Measurements from ENCODE around the gene RSPO4.

The RSPO4 gene

DNA sequence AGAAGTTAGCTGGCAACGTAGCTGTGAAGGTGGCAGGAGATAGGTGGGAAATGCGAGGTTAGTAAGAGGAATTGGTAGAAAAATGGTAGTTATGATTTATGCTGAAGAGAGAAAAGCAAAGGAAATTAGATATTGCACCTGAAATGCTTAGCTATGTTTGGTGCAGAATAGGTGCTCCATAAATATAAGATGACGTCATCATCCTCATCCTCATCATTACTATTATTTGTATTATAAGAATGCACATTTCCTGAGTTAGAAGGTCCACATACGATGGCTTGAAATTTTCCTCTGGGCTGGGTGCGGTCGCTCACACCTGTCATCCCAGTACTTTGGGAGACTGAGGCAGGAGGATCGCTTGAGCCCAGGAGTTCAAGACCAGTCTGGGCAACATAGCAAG lies 46.5 kb downstream of the RSPO4 start:
- Histone ChIP-seq H3F3A (ENCODE audit: insufficient read depth) (no peaks in the 10 kb centered on the region), H3K27ac (ENCODE audit: low read depth, low read length) (no peak overlapping the region), H4K20me1 (ENCODE audit: low read depth, low read length) (no peaks in the 10 kb centered on the region), H3K4me3 (ENCODE audit: insufficient read depth, low read length, poor library complexity, severe bottlenecking) (no peak overlapping the region), H3K9me3 (ENCODE audit: insufficient read depth, low read length) (no peaks in the 10 kb centered on the region), H3K4me2 (ENCODE audit: low read depth, low read length, poor library complexity, severe bottlenecking) (no peak overlapping the region), H3K36me3 (ENCODE audit: low read length) (no peaks in the 10 kb centered on the region), H2AFZ (ENCODE audit: low read depth, low read length, severe bottlenecking) (no peak overlapping the region), H3K27me3 (ENCODE audit: low read length) (no peaks in the 10 kb centered on the region), H3K79me2 (ENCODE audit: insufficient read depth, low read length) (no peaks in the 10 kb centered on the region), H3K9ac (ENCODE audit: low read length) (no peak overlapping the region), H3K9me2 (replicated peaks; ENCODE audit: insufficient read depth, low read length) (no peaks in the 10 kb centered on the region)
- TF ChIP-seq, protein P1, sequence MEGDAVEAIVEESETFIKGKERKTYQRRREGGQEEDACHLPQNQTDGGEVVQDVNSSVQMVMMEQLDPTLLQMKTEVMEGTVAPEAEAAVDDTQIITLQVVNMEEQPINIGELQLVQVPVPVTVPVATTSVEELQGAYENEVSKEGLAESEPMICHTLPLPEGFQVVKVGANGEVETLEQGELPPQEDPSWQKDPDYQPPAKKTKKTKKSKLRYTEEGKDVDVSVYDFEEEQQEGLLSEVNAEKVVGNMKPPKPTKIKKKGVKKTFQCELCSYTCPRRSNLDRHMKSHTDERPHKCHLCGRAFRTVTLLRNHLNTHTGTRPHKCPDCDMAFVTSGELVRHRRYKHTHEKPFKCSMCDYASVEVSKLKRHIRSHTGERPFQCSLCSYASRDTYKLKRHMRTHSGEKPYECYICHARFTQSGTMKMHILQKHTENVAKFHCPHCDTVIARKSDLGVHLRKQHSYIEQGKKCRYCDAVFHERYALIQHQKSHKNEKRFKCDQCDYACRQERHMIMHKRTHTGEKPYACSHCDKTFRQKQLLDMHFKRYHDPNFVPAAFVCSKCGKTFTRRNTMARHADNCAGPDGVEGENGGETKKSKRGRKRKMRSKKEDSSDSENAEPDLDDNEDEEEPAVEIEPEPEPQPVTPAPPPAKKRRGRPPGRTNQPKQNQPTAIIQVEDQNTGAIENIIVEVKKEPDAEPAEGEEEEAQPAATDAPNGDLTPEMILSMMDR (IDR thresholded peaks at IDR 0.05; ENCODE audit: insufficient read depth, low read length, poor library complexity, severe bottlenecking) = no peak
- no peak for TF ChIP-seq EZH2phosphoT487 (conservative IDR thresholded peaks at IDR 0.05; ENCODE audit: low read length)

DNA sequence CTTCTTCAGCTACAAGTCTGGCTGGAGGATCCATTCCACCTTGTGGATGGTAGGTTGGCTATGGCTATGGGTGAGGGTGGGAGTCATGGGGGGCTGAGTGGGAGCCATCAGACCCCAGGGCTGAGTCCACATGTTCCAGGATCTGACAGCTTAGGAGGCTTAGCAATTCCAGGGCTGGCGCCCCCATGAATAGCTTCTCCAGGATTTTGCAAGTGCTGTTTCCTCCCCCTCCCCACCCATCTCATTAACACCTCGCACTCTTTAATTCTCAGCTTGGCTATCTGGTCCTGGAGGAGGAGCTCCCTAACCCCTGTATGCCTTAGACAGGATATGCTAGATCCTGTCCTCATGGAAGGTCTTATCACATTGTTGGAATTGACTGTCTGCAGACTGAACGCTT lies 47.0 kb downstream of the RSPO4 start:
- no peaks in the 10 kb centered on the region for H3K27me3 ChIP-seq (ENCODE audit: low read length)
- TF ChIP-seq, protein P1 (IDR thresholded peaks at IDR 0.05; ENCODE audit: insufficient read depth, low read length, poor library complexity, severe bottlenecking) = no peak
- no peak for TF ChIP-seq EZH2phosphoT487 (conservative IDR thresholded peaks at IDR 0.05; ENCODE audit: low read length)

DNA sequence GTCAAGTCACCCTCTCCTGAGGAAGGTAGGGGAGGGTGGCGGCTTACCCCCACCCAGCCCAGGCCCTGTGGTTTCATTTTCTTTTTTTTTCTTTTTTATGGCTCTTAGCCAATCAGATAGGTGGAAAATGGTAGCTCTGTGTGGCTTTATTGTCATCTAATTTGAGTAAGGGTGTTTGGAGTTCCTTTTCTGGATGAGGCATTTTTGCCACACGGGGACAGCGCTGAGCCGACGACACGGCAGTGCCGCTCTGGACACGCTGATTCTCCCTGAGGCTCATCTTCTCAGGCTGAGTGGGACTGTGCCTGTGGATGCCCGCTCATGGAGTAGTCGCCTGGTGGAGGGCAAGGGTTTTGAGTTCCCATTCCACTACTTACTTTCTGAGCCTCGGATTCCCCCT lies 48.4 kb downstream of the RSPO4 start:
- Histone ChIP-seq H3K27ac (ENCODE audit: low read depth, low read length) (no peak overlapping the region), H3F3A (ENCODE audit: insufficient read depth) (no peaks in the 10 kb centered on the region), H3K27me3 (ENCODE audit: low read length) (no peaks in the 10 kb centered on the region), H3K9ac (ENCODE audit: low read length) (no peak overlapping the region), H3K9me3 (ENCODE audit: insufficient read depth, low read length) (no peaks in the 10 kb centered on the region), H2AFZ (ENCODE audit: low read depth, low read length, severe bottlenecking) (no peak overlapping the region), H3K4me2 (ENCODE audit: low read depth, low read length, poor library complexity, severe bottlenecking) (no peak overlapping the region), H3K9me2 (replicated peaks; ENCODE audit: insufficient read depth, low read length) (no peaks in the 10 kb centered on the region), H3K79me2 (ENCODE audit: insufficient read depth, low read length) (no peaks in the 10 kb centered on the region), H3K36me3 (ENCODE audit: low read length) (no peaks in the 10 kb centered on the region), H4K20me1 (ENCODE audit: low read depth, low read length) (no peaks in the 10 kb centered on the region), H3K4me3 (ENCODE audit: insufficient read depth, low read length, poor library complexity, severe bottlenecking) (no peak overlapping the region)
- TF ChIP-seq EZH2phosphoT487 (conservative IDR thresholded peaks at IDR 0.05; ENCODE audit: low read length) = no peak

More for the DNA sequence above, 47.0 kb downstream of the RSPO4 start:
- Histone ChIP-seq H3K36me3 (ENCODE audit: low read length) (no peaks in the 10 kb centered on the region), H3K9me3 (ENCODE audit: insufficient read depth, low read length) (no peaks in the 10 kb centered on the region), H2AFZ (ENCODE audit: low read depth, low read length, severe bottlenecking) (no peak overlapping the region), H3K27ac (ENCODE audit: low read depth, low read length) (no peak overlapping the region), H3K9ac (ENCODE audit: low read length) (no peak overlapping the region), H3K4me3 (ENCODE audit: insufficient read depth, low read length, poor library complexity, severe bottlenecking) (no peak overlapping the region), H3F3A (ENCODE audit: insufficient read depth) (no peaks in the 10 kb centered on the region), H3K79me2 (ENCODE audit: insufficient read depth, low read length) (no peaks in the 10 kb centered on the region), H3K4me2 (ENCODE audit: low read depth, low read length, poor library complexity, severe bottlenecking) (no peak overlapping the region), H4K20me1 (ENCODE audit: low read depth, low read length) (no peaks in the 10 kb centered on the region), H3K9me2 (replicated peaks; ENCODE audit: insufficient read depth, low read length) (no peaks in the 10 kb centered on the region)

DNA sequence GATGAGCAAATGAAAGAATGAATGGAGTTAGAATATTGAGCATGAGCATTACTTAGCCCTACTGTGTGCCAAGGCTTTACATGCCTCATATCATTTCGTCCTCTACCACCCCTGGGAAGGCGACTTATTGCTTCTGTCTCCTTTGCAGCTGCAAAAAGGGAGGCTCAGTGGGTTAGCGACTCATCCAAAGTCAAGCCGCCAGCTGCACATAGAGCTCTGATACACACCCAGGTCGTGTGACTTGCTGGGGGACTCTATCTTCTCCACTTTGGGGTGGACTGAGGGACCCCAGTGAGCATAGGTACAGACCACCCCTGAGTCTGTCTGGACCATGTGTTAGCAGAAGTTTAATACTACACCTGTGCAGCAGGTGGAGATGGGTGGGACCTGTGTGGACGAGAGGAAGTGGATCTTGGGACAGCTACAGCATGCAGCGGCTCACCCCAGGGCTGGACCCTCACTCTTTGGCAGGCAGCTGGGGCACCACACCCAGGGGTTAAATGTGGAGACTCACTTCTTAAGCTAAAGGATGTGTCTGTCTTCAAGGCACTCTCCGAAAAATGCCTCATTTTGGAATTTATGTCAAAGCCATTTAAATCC lies 49.8 kb downstream of the RSPO4 start:
- Histone ChIP-seq H3K36me3 (ENCODE audit: low read length) (no peaks in the 10 kb centered on the region), H3K9me2 (replicated peaks; ENCODE audit: insufficient read depth, low read length) (no peaks in the 10 kb centered on the region), H3K9ac (ENCODE audit: low read length) (no peak overlapping the region), H3K4me3 (ENCODE audit: insufficient read depth, low read length, poor library complexity, severe bottlenecking) (no peak overlapping the region), H3K79me2 (ENCODE audit: insufficient read depth, low read length) (no peaks in the 10 kb centered on the region), H3K9me3 (ENCODE audit: insufficient read depth, low read length) (no peaks in the 10 kb centered on the region), H3F3A (ENCODE audit: insufficient read depth) (no peaks in the 10 kb centered on the region), H4K20me1 (ENCODE audit: low read depth, low read length) (no peaks in the 10 kb centered on the region), H3K27ac (ENCODE audit: low read depth, low read length) (no peak overlapping the region), H2AFZ (ENCODE audit: low read depth, low read length, severe bottlenecking) (no peak overlapping the region), H3K27me3 (ENCODE audit: low read length) (no peaks in the 10 kb centered on the region), H3K4me2 (ENCODE audit: low read depth, low read length, poor library complexity, severe bottlenecking) (no peak overlapping the region)
- TF ChIP-seq EZH2phosphoT487 (conservative IDR thresholded peaks at IDR 0.05; ENCODE audit: low read length) = no peak
- TF ChIP-seq, protein P1 (IDR thresholded peaks at IDR 0.05; ENCODE audit: insufficient read depth, low read length, poor library complexity, severe bottlenecking) = no peak
